Panc1 (cell line): ENCODE results near the gene PKNOX2.

Experiments used
- CTCF ChIP-seq: fragments of 450-650 bp; IDR thresholded peaks from 2 replicates; pipeline ENCODE4 v1.5.1; 2017; ENCODE audit warnings: mild to moderate bottlenecking
- POLR2AphosphoS5 ChIP-seq: IDR thresholded peaks from 2 replicates; pipeline ENCODE4 v1.6.1; 2012; ENCODE audit warnings: mild to moderate bottlenecking, low read depth, low read length, moderate library complexity
- REST ChIP-seq, 2 experiments: IDR thresholded peaks; 2 replicates each; pipeline ENCODE4 v1.6.1; 2011 to 2012; ENCODE audit warnings: low read depth in 2 of 2, control low read depth in 1 of 2, low read length in 1 of 2, mild to moderate bottlenecking in 1 of 2, moderate library complexity in 1 of 2; ENCODE audit not compliant: insufficient read depth in 1 of 2
- SIN3A ChIP-seq: IDR thresholded peaks from 2 replicates; pipeline ENCODE4 v1.6.1; 2012; ENCODE audit warnings: low read depth, mild to moderate bottlenecking, low read length, moderate library complexity, borderline replicate concordance; ENCODE audit not compliant: insufficient read depth
- TCF7L2 ChIP-seq: IDR thresholded peaks from 2 replicates; pipeline ENCODE4 v1.6.1; 2011; ENCODE audit warnings: mild to moderate bottlenecking, low read depth, low read length, inconsistent platforms

- TF ChIP-seq CTCF (no peak), POLR2AphosphoS5 (no peak), REST (IDR thresholded peaks at IDR 0.05; ENCODE audit: insufficient read depth in 1 of 2, low read depth in 2 of 2, low read length in 1 of 2) (no peak), TCF7L2 (no peak), SIN3A (no peak)
Observed at GRCh38 chr11:125401235-125401634, 236.7 kb downstream of the PKNOX2 start.
